IPS-NIHi7 (cell line): Measurements from ENCODE around the gene PRXL2A.

ENCODE experiments used
- DNase-seq: peaks from one replicate; pipeline ENCODE4 v3.0.0; 2012; ENCODE audit warnings: mixed read lengths; ENCODE audit errors: extremely low spot score

Gene PRXL2A

GRCh38 chr10:80444646-80445319, 36.4 kb downstream of the PRXL2A start:
- DNase-seq = peak; percentile 76

- no peak for DNase-seq
Measured at GRCh38 chr10:80447436-80448190, 39.3 kb downstream of the PRXL2A start.

GRCh38 chr10:80448209-80448942, 40.0 kb downstream of the PRXL2A start:
- DNase-seq = no peak

GRCh38 chr10:80449520-80449919, 41.2 kb downstream of the PRXL2A start:
- DNase-seq = no peak

- no peak for DNase-seq
Measured at GRCh38 chr10:80451132-80451531, 42.8 kb downstream of the PRXL2A start.

- DNase-seq = no peak
Measured at GRCh38 chr10:80452069-80452468, 43.7 kb downstream of the PRXL2A start.

GRCh38 chr10:80452640-80453039, 44.3 kb downstream of the PRXL2A start:
- DNase-seq = no peak

- DNase-seq = no peak
Measured at GRCh38 chr10:80453056-80453841, 44.9 kb downstream of the PRXL2A start.

- peak; percentile 90 for DNase-seq
Measured at GRCh38 chr10:80453842-80454512, 45.6 kb downstream of the PRXL2A start, which contains the start of gene TSPAN14. TSPAN14 (plus strand) TSS chr10:80454310; CDS start chr10:80489234, 34,924 bp downstream.

GRCh38 chr10:80454513-80455460, 46.4 kb downstream of the PRXL2A start:
- peak; percentile 44 for DNase-seq

GRCh38 chr10:80455461-80456349, 47.4 kb downstream of the PRXL2A start:
- DNase-seq = no peak

- DNase-seq = peak; percentile 46
Measured at GRCh38 chr10:80457554-80458262, 49.4 kb downstream of the PRXL2A start.

- DNase-seq = no peak
Measured at GRCh38 chr10:80458263-80458625, 49.9 kb downstream of the PRXL2A start.

GRCh38 chr10:80458638-80459037, 50.3 kb downstream of the PRXL2A start:
- no peak for DNase-seq

- peak; percentile 44 for DNase-seq
Measured at GRCh38 chr10:80459047-80459865, 50.9 kb downstream of the PRXL2A start.

- DNase-seq = peak; percentile 73
Measured at GRCh38 chr10:80460399-80461207, 52.3 kb downstream of the PRXL2A start.
